Femur (tissue), 1 donor: ENCODE measurements around the gene DLG2.
"Not testable (repeated sequence)": the region's sequence is repeated elsewhere in the genome, so short reads cannot be mapped to it uniquely, and the experiment has no call there.

Experiments
- DNase-seq: peaks from one replicate; pipeline ENCODE4 v3.0.0-alpha.2; 2017

Gene DLG2

GRCh38 chr11:85431319-85431718, 195.8 kb downstream of the DLG2 start:
- no peak for DNase-seq

GRCh38 chr11:85423794-85424193, 203.3 kb downstream of the DLG2 start:
- DNase-seq = no peak

- DNase-seq = peak; percentile 29
These were observed 203.8 kb downstream of the DLG2 start for GRCh38 chr11:85423316-85423715.

- DNase-seq = no peak
These were observed 213.0 kb downstream of the DLG2 start for GRCh38 chr11:85414175-85414574.

- no peak for DNase-seq
These were observed 219.5 kb downstream of the DLG2 start for GRCh38 chr11:85407648-85408047.

GRCh38 chr11:85406841-85407240, 220.3 kb downstream of the DLG2 start:
- no peak for DNase-seq

GRCh38 chr11:85406316-85406715, 220.8 kb downstream of the DLG2 start:
- DNase-seq = no peak

- DNase-seq = not testable (repeated sequence)
These were observed 231.6 kb downstream of the DLG2 start for GRCh38 chr11:85395515-85396055.

- DNase-seq = no peak
These were observed 232.9 kb downstream of the DLG2 start for GRCh38 chr11:85394283-85394682.

- DNase-seq = no peak
These were observed 236.0 kb downstream of the DLG2 start for GRCh38 chr11:85391141-85391540.

GRCh38 chr11:85385547-85385946, 241.6 kb downstream of the DLG2 start:
- no peak for DNase-seq

- DNase-seq = no peak
These were observed 242.0 kb downstream of the DLG2 start for GRCh38 chr11:85385111-85385510.

- no peak for DNase-seq
These were observed 248.1 kb downstream of the DLG2 start for GRCh38 chr11:85379066-85379465.

GRCh38 chr11:85377901-85378300, 249.2 kb downstream of the DLG2 start:
- no peak for DNase-seq

- DNase-seq = no peak
These were observed 267.3 kb downstream of the DLG2 start for GRCh38 chr11:85359859-85360258.

GRCh38 chr11:85355921-85356320, 271.2 kb downstream of the DLG2 start:
- no peak for DNase-seq

GRCh38 chr11:85349539-85349938, 277.6 kb downstream of the DLG2 start:
- not testable (repeated sequence) for DNase-seq

GRCh38 chr11:85348945-85349344, 278.2 kb downstream of the DLG2 start:
- no peak for DNase-seq

- no peak for DNase-seq
These were observed 279.9 kb downstream of the DLG2 start for GRCh38 chr11:85347291-85347690.

- DNase-seq = no peak
These were observed 280.7 kb downstream of the DLG2 start for GRCh38 chr11:85346484-85346883.

- DNase-seq = not testable (repeated sequence)
These were observed 286.3 kb downstream of the DLG2 start for GRCh38 chr11:85340846-85341245.

- no peak for DNase-seq
These were observed 308.6 kb downstream of the DLG2 start for GRCh38 chr11:85318573-85318972.

- DNase-seq = no peak
These were observed 310.2 kb downstream of the DLG2 start for GRCh38 chr11:85316967-85317366.

- DNase-seq = no peak
These were observed 313.4 kb downstream of the DLG2 start for GRCh38 chr11:85313741-85314140.

GRCh38 chr11:85310479-85310878, 316.7 kb downstream of the DLG2 start:
- DNase-seq = no peak

- DNase-seq = no peak
These were observed 319.8 kb downstream of the DLG2 start for GRCh38 chr11:85307366-85307765.
